Nucleus accumbens (tissue), 56 donors: ENCODE data around the gene IGFL4.

Source experiments
- DNase-seq, 56 donors: peaks; one replicate each; lab custom pipeline; 2025; lab: John Stamatoyannopoulos, UW

IGFL4 gene

DNA sequence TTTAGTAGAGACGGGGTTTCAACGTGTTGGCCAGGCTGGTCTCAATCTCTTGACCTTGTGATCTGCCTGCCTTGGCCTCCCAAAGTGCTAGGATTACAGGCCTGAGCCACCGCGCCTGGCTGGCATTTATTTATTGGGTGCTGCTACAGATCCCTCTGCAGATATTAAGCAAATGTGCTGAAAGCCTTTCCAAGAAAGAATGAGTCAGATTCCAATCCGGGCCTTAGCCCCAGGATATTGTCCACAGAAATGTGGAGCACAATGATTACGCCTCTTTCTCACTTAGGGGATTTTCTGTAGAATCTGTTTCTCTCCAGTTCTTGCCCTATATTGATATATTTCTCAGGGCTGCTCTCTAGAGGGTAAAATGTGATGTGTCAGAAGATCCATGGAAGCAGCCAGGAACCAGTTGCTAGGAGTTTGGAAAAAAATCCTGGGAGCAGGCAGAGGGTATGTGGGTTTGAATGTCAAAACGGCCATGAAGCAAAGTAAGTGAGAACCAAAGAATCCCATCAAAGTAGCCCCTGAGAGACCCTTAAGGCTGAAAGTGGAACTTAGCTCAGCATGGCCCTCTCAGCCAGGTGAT is 24.8 kb upstream of the IGFL4 start:
- no peak for DNase-seq

DNA sequence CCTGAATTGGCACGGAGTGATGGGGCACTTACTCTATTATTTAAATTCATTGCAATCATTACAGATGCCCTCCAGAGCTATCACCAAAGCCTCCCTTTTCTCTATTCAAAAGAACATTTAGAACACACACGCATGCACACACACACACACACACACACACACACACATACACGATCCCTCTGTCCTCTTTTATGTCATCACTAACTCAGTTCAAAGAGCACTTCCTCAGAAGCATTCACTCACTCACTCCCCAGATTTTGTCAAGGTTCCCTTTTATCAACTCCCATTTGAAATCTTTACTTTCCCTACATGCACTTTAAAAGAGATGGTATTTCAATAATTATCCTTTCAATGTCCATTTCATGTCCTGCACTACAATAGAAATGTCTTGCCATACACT is 22.4 kb upstream of the IGFL4 start:
- no peak for DNase-seq

DNA sequence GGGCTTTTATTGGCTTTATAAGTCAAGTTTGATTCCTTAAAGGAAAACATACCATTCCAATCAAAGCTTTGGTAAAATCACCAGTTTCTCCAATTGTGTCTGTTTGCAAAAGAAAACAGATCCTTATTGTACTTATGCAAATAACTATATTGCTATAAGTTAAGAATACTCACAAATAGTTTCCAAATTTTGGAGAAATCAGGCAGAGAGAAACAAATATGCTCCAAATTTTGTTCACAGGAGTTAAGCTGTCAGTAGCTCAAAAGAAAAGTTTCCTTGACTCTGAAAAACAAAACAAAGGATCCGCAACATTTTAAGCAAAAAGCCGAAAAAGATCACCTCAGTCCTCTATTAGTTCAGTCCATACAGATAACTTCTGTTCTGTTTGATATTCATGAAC is 19.2 kb upstream of the IGFL4 start:
- no peak for DNase-seq

DNA sequence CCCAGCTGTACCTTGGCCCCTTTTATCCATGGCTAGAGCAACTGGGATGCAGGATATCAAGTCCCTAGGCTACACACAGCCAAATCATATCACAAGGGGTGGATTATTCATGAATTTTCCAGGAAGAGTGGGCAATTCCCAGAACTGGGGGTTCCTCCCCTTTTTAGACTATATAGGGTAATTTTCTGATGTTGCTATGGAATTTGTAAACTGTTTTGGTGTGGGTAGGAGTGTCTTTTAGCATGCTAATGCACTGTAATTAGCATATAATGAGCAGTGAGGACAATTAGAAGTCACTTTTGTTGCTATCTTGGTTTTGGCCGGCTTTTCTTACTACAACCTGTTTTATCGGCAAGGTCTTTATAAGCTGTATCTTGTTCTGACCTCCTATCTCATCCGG is 18.0 kb upstream of the IGFL4 start:
- DNase-seq, result no peak

DNA sequence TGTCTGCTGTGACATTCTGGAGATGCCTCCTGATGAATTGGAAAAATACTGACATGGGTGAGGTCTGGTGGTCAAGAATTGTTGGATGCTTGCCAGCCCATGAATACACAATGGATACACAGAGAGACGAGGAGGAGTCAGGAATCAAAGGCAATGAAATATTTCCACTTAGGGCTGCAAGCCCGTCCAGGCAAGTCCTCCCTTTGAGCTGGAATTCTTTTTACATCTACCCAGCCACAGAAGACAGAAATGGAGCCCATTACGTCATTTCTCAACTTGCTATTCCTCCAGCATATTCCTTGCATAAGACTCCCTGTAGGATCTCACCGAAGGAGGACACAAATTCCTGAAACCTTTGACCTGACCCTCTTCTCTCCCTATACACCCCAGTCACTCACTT is 15.7 kb upstream of the IGFL4 start:
- no peak for DNase-seq

DNA sequence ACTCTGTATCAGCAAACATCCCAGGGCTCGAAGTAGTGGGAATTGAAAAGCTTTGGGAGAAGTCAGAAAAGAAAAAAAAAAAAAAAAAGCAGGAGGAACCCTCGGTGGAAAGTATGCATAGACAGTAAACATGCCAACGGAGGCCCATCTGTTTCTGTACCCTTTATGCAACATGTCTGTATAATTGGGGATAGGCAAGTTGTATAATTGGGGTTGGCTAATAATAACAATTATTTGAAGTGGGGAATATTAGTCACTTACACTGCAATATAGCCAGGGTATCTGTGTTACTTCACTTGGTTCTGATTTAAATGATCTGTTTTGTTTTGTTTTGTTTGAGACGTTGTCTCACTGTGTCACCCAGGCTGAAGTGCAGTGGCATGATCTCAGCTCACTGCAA is 12.1 kb upstream of the IGFL4 start:
- no peak for DNase-seq

DNA sequence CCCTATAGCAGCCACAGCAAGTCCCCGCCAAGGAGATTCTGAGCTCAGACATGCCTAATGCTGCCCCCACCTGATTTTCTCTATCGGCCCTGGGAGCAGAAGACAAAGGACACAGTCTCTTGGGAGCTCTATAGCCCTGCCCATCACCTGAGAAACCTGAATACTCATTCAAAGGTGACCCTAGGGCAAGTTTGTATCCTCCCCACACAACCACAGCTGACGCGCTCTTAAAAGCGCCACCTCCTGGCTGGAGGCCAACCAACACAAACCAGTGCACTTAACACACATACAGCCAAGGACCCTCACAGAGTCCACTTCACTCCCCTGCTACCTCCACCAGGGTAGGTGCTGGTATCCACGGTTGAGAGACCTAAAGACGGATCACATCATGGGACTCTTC is 8.8 kb upstream of the IGFL4 start:
- no peak for DNase-seq

DNA sequence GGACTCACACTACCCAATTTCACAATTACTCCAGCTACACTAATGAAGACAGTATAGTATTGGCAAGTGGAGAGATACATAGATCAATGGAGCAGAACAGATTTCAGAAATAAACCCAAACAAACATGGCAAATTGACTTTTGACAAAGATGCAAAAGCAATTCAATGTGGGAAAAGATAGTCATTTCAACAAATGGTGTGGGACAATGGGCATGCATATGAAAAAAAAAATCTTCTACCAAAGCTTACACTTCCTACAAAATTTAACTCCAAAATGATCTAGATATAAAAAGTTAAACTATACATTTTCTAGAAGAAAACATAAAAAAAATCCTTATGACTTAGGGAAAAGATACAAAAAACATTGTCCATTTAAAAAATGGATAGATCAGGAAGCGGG is 2.7 kb upstream of the IGFL4 start:
- DNase-seq, result no peak

DNA sequence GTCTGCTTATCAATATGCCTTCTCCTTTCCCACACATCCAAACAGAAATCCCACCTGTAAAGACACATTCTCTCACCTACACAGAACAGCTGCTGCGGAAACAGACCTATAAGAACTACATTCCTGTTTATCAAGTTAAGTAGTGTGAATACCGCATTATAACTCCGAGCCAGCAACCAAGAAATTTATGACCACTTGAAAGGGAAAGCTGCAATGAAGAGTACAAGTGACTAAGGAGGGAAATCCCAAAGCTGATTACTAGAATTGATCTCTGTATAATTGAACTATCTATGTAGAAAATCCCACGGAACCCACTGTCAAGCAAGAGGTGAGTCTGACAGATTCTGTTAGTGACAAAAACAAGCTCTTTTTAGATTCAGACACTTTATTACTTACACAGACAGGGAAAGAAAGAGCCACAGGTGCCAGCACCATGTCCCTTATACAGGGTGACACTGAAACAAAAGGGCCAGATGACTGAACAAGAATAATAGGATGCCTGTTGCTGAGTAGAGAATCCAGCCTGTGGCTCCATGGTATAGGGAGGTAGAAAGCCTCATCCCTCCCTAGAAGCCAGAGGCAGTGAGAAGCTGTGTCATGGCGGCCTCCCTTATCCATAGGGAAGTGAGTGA is 1.6 kb upstream of the IGFL4 start:
- DNase-seq, result no peak

DNA sequence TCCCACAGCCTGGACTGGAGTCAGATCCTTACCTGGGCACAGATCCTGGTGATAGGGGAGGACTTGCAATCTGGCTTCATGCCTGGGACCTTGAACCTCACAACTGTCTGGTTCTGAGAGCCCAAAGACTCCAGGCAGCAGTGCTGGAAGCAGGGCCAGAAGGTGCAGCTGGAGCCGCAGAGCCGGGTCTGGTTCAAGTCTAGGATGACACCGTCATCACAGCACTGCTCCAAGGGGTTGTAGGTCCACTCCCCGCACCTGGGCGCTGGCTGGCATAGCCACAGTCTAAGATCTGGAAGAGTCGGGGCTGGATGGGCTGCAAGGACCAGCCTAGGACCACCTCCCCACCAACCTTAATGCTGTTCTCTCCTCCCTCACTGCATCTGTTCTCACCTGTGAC is 677 bp downstream of the IGFL4 start:
- no peak for DNase-seq

DNA sequence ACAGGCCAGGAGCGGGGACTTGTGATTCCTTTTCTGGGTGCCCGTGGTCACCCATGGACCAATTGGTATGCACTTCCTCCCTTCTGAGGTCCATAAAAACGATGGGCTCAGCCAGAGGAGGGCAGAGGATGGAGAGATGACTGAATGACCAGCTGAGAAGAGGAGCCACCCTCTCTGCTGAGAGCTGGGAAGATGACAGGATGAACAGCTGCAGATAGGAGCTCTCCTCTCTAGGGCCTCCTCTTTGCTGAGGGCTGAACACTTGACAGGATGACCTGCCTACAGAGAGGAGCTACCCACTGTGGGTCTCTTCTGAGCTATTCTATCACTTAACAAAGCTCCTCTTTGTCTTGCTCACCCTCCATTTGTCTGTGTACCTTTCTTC is 4.1 kb downstream of the IGFL4 start:
- DNase-seq, result no peak

DNA sequence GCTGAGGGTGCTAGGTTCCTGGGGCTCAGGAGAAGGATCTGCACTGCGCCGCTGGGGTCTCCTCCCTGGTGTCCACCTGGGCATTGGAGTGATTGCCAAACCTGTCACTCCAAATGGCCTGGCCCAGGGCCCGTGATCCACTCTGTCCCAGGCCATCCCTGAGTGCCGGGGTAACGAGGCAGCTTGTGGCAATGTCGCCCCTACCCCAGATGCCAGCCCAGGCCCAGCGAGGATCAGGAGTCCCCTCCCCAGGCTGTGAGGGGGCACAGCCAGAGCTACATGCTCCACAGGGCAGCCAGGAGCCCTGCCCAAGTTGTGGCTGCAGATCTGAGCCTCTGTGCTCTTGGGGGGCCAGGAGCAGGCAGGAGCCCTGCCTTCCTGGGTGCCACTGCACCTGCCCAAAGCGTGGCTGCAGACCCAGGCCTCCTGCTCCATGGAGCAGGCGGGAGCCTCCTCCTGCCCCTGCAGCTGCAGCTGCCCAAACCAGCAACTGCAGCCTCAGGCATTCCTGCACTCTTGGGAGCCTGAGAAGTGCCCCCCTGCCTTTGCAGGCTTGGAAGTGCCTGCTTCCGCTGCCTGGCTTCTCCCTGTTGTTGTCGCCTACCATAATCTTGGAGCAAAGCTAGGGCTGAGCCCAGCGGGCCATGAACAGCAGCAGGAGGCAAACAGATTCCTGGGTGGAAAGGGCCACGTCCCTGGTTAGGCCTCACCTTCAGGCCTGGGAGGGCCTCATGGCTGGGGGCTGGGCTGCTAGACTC is 4.6 kb downstream of the IGFL4 start:
- no peak for DNase-seq

DNA sequence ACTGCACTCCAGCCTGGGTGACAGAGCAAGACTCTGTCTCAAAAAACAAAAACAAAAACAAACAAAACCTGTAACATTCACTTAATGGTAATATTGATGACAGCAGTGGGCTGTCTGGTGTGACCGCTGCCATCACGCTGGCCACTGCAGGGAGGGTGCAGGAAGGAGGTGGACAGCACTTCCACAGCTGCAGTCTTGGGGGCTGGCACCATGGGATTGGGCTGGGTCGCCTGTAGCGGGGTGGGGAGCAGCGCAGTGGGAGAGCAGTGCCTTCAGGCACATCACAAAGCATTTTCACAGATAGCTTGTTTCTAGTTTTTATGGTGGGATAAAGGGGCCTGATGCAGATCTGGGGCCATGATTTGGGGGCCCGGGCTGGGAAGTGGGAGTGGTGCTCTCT is 5.3 kb downstream of the IGFL4 start:
- no peak for DNase-seq

DNA sequence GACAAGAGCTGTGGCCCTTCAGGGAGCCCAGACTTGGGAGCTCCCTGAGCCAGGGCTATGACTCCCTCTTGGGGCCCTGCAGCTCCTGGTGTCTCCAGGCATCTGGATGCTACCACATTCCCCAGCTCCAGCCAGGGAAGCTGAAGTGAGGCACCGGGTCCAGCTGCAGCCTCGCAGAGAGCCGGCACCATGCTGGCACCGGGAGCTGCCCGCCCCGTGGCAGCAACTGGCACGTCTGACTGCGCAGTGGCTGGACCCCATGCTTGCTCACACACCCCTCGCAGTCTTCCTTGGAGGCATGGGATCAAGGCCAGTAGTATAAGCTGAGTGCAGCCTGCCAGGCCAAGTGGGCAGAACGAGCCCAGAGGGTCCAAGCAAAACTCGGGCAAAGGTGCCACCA is 7.4 kb downstream of the IGFL4 start:
- DNase-seq, result no peak

DNA sequence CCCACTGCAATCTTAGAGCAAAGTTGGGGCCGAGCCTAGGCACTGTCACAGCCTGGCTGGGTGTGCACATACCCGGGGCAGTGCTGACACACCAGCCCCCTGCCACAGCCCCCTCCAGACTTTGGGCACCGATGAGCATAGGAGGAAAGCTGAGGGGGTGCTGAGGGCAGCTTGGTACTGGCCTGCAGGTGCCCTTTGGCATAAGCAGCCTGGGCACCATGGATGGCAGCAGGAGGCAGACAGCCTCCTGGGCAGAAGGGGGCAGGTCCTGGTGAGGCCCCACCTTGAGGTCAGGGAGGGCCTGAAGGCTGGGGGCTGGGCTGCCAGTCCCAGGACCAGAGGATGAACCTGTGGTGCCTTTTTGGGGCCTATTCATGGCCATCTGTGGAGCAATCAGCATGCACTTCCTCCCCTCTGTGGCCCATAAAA is 8.2 kb downstream of the IGFL4 start:
- DNase-seq, result no peak

DNA sequence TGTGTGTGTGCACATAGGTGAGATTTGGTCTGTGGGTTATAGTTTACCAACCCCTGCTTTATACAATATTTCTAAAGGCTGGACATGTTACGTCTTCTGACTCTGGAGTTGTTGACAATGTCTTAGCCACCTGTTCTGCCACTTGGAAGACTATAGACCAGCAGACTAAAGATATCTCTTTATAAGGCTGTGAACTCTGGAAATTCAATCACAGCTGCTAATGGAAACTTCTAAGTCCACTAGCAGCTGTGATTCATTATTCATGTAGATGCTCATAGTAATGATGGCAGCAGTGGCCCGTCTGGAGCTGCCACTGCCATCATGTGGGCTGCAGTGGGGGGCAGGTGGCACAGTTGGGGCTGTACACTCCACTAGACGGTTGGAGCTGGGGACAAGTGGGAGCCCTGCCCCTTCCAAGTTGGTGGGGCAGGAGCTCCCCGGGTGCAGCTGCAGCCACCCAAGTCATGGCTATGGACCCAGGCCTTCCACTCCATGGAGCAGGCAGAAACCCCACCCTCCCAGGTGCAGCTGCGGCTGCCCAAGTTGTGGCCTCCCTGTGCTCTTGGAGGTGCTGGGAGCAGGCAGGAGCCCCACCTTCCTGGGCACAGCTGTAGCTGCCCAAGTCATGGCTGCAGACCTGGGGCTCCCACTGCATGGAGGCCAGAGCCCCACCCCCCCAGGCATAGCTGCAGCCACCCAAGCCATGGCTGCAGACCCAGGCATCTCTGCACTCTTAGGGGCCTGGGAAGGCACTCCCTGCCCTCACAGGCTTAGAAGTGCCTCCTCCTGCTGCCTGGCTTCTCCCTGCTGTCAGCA is 8.8 kb downstream of the IGFL4 start:
- no peak for DNase-seq

DNA sequence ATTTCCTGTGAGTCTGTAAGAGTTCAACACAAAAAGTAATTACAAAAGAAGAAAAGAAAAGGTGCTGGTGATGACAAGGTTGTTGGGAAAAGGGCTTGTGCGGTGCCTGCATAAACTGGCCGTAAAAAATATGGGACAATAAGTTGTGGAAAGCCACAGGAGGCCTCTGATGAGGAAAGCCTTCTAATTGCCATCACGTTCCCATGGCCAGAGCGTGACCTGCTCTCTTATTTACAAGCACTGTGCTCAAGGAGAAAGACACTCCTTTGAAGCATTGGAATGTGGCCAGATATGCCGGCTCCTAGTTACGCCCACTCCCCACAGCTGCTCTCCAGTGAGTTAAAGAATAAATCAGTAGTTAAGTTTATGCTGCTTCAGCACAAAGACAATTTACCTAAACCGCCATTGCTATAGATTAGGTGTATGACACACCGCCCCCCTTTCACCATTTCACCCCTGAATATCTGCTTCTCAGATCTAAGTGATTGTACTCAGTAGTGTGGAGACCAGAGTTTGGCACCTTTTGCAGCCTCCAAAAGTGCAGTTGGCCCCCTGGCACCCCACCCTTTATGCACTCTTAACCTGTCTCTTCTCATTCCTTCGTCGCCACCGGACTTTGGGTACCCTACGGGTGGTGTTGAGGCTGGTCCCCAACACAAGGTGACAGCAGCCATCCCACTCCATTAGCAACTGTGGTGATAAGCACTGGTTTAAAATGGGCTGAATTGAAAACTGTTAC is 9.8 kb downstream of the IGFL4 start:
- DNase-seq, result no peak

DNA sequence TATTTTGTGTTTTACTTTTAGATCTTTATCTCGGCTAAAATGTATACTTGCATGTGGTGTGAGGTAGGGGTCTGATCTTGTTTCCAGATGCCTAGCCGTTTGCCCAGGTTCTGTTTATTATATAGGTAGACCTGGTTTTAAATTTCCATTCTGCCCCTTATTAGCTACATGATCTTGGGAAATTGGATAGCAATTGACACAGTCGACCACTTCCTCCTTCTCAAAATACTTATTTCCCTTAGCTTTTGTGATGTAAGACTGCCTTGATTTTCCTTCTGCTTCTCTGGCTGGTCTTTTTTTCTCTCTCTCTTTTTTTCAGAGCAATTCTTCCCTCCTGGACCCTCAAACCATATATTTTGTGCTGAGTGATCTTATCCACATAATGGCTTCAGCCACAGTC is 15.0 kb downstream of the IGFL4 start:
- no peak for DNase-seq

DNA sequence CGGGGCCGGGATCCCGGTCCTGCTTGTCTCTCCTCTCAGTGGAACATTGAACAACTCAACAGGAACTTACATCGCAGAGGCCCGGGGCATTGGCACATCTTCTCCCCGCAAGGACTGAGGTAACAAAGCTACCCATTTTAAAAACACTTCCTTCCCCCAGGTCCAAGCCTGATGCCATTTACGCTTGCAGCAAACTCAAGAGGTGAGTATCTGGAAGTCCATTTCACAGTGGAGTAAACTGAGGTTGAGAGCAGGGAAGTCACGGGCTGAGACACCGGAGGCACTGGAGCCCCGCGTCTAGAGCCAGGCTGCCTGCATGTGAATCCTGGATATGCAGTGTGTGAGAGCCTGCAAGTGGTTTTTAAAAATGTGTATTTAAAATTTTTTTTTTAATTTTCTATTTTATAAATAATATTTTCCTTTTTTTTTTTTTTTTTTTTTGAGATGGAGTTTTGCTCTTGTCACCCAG is 17.5 kb downstream of the IGFL4 start:
- DNase-seq, result no peak
